ENCODE data around the gene ADH1A. TPM values are rescaled to one million over a fixed set of nuclear protein-coding genes. Genes with fewer than 3 reads are reported as not detected.

ADH1A gene
- total RNA-seq, 1 donor from 2014 or later: not detected

DNA sequence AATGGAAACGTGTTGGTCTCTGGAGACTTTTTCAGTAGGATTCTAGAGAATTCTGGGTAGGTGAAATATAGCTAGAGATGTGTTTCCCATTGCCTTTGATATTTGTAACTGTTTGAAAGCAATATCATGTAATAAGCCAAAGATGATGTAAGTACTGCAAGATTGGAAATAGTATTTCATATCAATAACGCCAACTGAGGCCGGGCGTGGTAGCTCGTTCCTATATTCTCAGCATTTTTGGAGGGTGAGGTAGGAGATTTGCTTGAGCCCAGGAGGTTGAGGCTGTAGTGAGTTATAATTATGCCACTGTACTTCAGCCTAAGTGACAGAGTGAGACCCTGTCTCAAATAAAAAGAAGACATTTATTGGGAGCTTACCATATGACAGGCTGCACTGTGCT is 9.5 kb downstream of the ADH1A start:
- Histone ChIP-seq H3K27ac (no peak overlapping the region), H3K36me3 (no peaks in the 10 kb centered on the region), H3K27me3 (no peaks in the 10 kb centered on the region), H4K20me1 (ENCODE audit: low read depth) (no peaks in the 10 kb centered on the region), H3K4me2 (no peak overlapping the region), H3K9me3 (ENCODE audit: low read depth) (no peaks in the 10 kb centered on the region), H3K4me1 (no peaks in the 10 kb centered on the region), H3K79me2 (ENCODE audit: low read depth) (no peaks in the 10 kb centered on the region), H2AFZ (replicated peaks) (no peak overlapping the region), H3K9ac (no peak overlapping the region), H3K4me3 (no peak overlapping the region), H3F3A (ENCODE audit: low read depth) (no peaks in the 10 kb centered on the region)
- no peak for TF ChIP-seq EZH2phosphoT487 (IDR thresholded peaks at IDR 0.05)
- TF ChIP-seq EZH2 (IDR thresholded peaks at IDR 0.05): no peak
- TF ChIP-seq, protein P1, sequence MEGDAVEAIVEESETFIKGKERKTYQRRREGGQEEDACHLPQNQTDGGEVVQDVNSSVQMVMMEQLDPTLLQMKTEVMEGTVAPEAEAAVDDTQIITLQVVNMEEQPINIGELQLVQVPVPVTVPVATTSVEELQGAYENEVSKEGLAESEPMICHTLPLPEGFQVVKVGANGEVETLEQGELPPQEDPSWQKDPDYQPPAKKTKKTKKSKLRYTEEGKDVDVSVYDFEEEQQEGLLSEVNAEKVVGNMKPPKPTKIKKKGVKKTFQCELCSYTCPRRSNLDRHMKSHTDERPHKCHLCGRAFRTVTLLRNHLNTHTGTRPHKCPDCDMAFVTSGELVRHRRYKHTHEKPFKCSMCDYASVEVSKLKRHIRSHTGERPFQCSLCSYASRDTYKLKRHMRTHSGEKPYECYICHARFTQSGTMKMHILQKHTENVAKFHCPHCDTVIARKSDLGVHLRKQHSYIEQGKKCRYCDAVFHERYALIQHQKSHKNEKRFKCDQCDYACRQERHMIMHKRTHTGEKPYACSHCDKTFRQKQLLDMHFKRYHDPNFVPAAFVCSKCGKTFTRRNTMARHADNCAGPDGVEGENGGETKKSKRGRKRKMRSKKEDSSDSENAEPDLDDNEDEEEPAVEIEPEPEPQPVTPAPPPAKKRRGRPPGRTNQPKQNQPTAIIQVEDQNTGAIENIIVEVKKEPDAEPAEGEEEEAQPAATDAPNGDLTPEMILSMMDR (IDR thresholded peaks at IDR 0.05): no peak
- Mint-ChIP-seq H3K27ac (no peak overlapping the region), H3K4me3 (no peak overlapping the region), H3K4me1 (peaks cover 2% of the 10 kb centered on the region), H3K36me3 (no peaks in the 10 kb centered on the region), H3K27me3 (ENCODE audit: insufficient read depth, low read depth) (no peaks in the 10 kb centered on the region), H3K9me3 (no peaks in the 10 kb centered on the region)
- DNase-seq (ENCODE audit: low spot score): no peak

DNA sequence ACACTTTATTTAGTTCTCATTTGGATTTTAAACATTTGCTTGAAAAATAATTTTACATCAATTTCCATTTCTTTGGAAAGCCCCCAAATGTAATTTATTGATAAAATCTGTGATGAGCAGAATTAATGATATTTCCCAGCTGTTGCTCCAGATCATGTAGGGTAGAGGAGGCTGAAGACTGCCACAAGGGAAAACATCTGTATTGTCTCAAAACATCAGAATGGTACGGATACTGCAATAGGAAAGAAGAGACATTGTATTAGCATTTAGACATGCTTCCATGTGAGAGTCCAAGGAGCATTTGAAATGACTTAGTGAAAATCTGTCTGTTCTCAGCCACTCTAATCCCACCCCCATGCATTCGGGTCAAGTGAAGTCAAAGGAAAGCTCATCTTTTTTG is 14.4 kb downstream of the ADH1A start:
- H3K27me3 Mint-ChIP-seq (ENCODE audit: insufficient read depth, low read depth): no peaks in the 10 kb centered on the region
- H3K4me1 Mint-ChIP-seq: peaks cover 3% of the 10 kb centered on the region
- no peak overlapping the region for H3K27ac ChIP-seq
- no peak overlapping the region for H3K4me2 ChIP-seq
- no peaks in the 10 kb centered on the region for H3K4me1 ChIP-seq
- H3K36me3 ChIP-seq: no peaks in the 10 kb centered on the region
- no peaks in the 10 kb centered on the region for H3F3A ChIP-seq (ENCODE audit: low read depth)
- H3K4me3 ChIP-seq: no peak overlapping the region
- no peak overlapping the region for H3K9ac ChIP-seq
- H3K4me3 Mint-ChIP-seq: no peak overlapping the region
- no peaks in the 10 kb centered on the region for H3K9me3 Mint-ChIP-seq
- H4K20me1 ChIP-seq (ENCODE audit: low read depth): no peaks in the 10 kb centered on the region
- H3K36me3 Mint-ChIP-seq: no peaks in the 10 kb centered on the region
- no peaks in the 10 kb centered on the region for H3K27me3 ChIP-seq
- no peak for TF ChIP-seq EZH2 (IDR thresholded peaks at IDR 0.05)
- TF ChIP-seq EZH2phosphoT487 (IDR thresholded peaks at IDR 0.05): no peak
- TF ChIP-seq, protein P1 (IDR thresholded peaks at IDR 0.05): no peak
- H2AFZ ChIP-seq (replicated peaks): no peak overlapping the region
- H3K79me2 ChIP-seq (ENCODE audit: low read depth): no peaks in the 10 kb centered on the region
- H3K9me3 ChIP-seq (ENCODE audit: low read depth): no peaks in the 10 kb centered on the region
- H3K27ac Mint-ChIP-seq: no peak overlapping the region
- no peak for DNase-seq (ENCODE audit: low spot score)

DNA sequence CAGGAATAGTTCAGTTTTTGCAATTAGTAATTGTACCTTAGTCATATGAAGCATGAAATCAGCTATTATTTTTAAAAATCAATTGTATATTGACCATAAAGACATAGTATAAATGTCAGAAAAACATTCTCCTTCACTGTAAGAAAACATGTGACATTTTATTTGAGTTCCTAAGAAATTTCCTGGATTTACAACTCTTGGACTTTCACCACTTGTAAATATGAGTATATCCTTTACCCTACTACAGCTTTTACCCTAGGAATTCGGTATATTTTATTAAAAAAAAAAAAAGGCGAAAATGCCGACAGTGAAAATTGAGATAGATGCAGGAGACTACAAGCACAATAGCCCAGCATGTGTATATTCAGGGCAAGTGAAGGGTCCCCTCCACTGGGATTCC is 14.9 kb downstream of the ADH1A start:
- no peak for DNase-seq (ENCODE audit: low spot score)
- no peak overlapping the region for H3K27ac Mint-ChIP-seq
- H2AFZ ChIP-seq (replicated peaks): no peak overlapping the region
- no peaks in the 10 kb centered on the region for H3F3A ChIP-seq (ENCODE audit: low read depth)
- no peaks in the 10 kb centered on the region for H3K36me3 Mint-ChIP-seq
- H4K20me1 ChIP-seq (ENCODE audit: low read depth): no peaks in the 10 kb centered on the region
- no peaks in the 10 kb centered on the region for H3K4me1 ChIP-seq
- H3K9ac ChIP-seq: no peak overlapping the region
- no peak overlapping the region for H3K4me2 ChIP-seq
- no peaks in the 10 kb centered on the region for H3K9me3 Mint-ChIP-seq
- H3K4me3 ChIP-seq: no peak overlapping the region
- no peaks in the 10 kb centered on the region for H3K27me3 ChIP-seq
- H3K79me2 ChIP-seq (ENCODE audit: low read depth): no peaks in the 10 kb centered on the region
- no peak overlapping the region for H3K4me3 Mint-ChIP-seq
- H3K27ac ChIP-seq: no peak overlapping the region
- no peaks in the 10 kb centered on the region for H3K9me3 ChIP-seq (ENCODE audit: low read depth)
- H3K27me3 Mint-ChIP-seq (ENCODE audit: insufficient read depth, low read depth): no peaks in the 10 kb centered on the region
- peaks cover 3% of the 10 kb centered on the region for H3K4me1 Mint-ChIP-seq
- no peaks in the 10 kb centered on the region for H3K36me3 ChIP-seq
- TF ChIP-seq, protein P1 (IDR thresholded peaks at IDR 0.05): no peak
- TF ChIP-seq EZH2phosphoT487 (IDR thresholded peaks at IDR 0.05) (no peak), EZH2 (IDR thresholded peaks at IDR 0.05) (no peak)

All from neural progenitor cell (in vitro differentiated cells).